Renal pelvis (tissue), 4 donors: ENCODE measurements around the gene SUCNR1. TPM values are rescaled to one million over a fixed set of nuclear protein-coding genes. Genes with fewer than 3 reads are reported as not detected.
"Not testable (repeated sequence)": the region's sequence is repeated elsewhere in the genome, so short reads cannot be mapped to it uniquely, and the experiment has no call there.

Experiments
- DNase-seq: peaks from one replicate; pipeline ENCODE4 v3.0.0-alpha.2; 2013
- polyA plus RNA-seq, 3 donors: library from polyadenylated mRNA; unstranded; fragments of 120-200 nt; gene quantifications; one replicate each; pipeline ENCODE4 v1.2.1, GENCODE V29; 2013; ENCODE audit not compliant: insufficient read length in 3 of 3

SUCNR1 gene
- polyA plus RNA-seq, 3 donors: 5.5 to 6.6 (median 6.5) TPM

DNA sequence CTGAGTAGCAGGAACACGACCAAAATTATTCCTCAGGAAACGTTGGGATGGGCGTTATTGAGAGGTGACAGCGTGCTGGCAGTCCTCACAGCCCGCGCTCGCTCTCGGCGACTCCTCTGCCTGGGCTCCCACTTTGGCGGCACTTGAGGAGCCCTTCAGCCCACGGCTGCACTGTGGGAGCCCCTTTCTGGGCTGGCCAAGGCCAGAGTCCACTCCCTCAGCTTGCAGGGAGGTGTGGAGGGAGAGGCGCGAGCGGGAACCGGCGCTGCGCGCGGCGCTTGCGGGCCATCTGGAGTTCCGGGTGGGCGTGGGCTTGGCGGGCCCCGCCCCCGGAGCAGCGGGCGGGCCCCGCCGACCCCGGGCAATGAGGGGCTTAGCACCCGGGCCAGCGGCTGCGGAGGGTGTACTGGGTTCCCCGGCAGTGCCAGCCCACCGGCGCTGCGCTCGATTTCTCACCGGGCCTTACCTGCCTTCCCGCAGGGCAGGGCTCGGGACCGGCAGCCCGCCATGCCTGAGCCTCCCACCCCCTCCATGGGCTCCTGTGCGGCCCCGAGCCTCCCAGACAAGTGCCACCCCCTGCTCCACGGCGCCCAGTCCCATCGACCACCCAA, 54.6 kb downstream of the SUCNR1 start:
- not testable (repeated sequence) for DNase-seq

DNA sequence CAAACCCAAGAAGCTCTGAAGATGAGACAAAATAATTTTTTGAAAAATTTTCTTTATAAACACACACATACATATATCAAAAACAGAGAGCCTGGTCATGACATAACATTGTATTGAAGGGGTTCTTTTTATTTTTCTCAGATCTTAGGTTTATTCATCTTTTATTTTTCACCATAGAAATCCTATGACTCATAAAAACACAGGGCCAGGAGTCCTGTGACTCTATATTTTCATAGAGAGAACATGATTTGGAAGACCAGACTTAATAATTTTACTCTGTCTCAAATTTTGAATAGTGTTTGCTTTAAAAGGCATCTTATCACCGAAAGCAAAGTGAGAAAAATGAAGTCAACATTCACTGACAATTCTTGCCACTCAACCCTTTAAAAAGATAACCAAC, 57.7 kb downstream of the SUCNR1 start:
- DNase-seq: no peak

GRCh38 chr3:151933234-151933853, 59.9 kb downstream of the SUCNR1 start:
- DNase-seq: no peak

Other genes starting within 250 kb of the SUCNR1 start
- not detected for gene AADACL2, start 139.7 kb upstream of the SUCNR1 start, polyA plus RNA-seq
- gene AADAC, start 59.5 kb upstream of the SUCNR1 start, polyA plus RNA-seq: under 1 TPM; 0.19 to 0.32 (median 0.19) TPM